NB4 (cell line): Measurements from ENCODE around the gene PTPRG.

ENCODE experiments used
- TF ChIP-seq, protein P1 (sequence below): IDR thresholded peaks from 2 replicates; pipeline ENCODE4 v1.6.1; 2011; ENCODE audit warnings: low read depth, low read length
- TF ChIP-seq, protein P2 (sequence below): IDR thresholded peaks from one replicate; pipeline ENCODE4 v1.5.1; 2012; ENCODE audit warnings: low read depth, low read length

DNA sequence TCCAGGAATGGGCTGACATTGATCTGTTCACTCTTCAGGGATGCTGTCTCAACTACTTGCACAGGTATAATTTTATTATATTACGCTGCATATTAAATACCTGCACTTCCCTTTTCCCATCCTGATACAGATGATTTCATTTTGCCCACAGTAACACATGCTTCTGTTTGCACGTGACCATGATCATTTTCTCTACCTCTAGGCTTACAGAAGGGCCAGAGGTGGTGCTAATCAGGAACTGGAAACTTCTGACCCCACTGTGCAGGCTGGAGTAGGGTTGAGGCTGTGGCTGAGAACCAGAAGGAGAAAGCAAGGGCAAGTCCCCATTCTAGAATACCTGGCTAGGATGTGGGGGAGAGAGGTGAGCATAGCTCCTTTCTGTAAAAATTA, 304.8 kb downstream of the PTPRG start:
- TF ChIP-seq, protein P1, sequence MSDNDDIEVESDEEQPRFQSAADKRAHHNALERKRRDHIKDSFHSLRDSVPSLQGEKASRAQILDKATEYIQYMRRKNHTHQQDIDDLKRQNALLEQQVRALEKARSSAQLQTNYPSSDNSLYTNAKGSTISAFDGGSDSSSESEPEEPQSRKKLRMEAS: no peak
- TF ChIP-seq, protein P2, sequence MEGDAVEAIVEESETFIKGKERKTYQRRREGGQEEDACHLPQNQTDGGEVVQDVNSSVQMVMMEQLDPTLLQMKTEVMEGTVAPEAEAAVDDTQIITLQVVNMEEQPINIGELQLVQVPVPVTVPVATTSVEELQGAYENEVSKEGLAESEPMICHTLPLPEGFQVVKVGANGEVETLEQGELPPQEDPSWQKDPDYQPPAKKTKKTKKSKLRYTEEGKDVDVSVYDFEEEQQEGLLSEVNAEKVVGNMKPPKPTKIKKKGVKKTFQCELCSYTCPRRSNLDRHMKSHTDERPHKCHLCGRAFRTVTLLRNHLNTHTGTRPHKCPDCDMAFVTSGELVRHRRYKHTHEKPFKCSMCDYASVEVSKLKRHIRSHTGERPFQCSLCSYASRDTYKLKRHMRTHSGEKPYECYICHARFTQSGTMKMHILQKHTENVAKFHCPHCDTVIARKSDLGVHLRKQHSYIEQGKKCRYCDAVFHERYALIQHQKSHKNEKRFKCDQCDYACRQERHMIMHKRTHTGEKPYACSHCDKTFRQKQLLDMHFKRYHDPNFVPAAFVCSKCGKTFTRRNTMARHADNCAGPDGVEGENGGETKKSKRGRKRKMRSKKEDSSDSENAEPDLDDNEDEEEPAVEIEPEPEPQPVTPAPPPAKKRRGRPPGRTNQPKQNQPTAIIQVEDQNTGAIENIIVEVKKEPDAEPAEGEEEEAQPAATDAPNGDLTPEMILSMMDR: no peak
